Naive thymus-derived CD8-positive, alpha-beta T cell (primary cell): ENCODE results near the gene GGACT. TPM values are rescaled to one million over a fixed set of nuclear protein-coding genes. Genes with fewer than 3 reads are reported as not detected.
A peak's percentile ranks its signal among the peaks of the same experiment; 100 is the strongest.

Experiments used
- ATAC-seq, 2 donors: fragments of 150-1000 bp; cut with Tn5 transposase in 1 of 2; sonication (Bioruptor Pico), chemical (Tn5 transposase) in 1 of 2; 1 replicate in 1 of 2; 2 replicates in 1 of 2; pipeline ENCODE4 v1.10.0; 2021; ENCODE audit warnings: mild to moderate bottlenecking in 2 of 2, moderate library complexity in 2 of 2
- POLR2A ChIA-PET: fragments of 350-600 bp; sonication (Branson Sonifier 250); formaldehyde crosslinking; loops from one replicate; lab custom pipeline; 2021; ENCODE audit warnings: antibody characterized with exemption; lab: Charles Lee
- DNase-seq, 10 donors: peaks; one replicate each; pipeline versions ENCODE4 v3.0.0 to v3.0.0-alpha.2; 2020 to 2022
- H3K27ac Mint-ChIP-seq, 10 donors: one replicate each; pipeline ENCODE4 v1.8.0; 2020 to 2022; ENCODE audit warnings: mild to moderate bottlenecking in 10 of 10, mixed read lengths in 10 of 10, moderate library complexity in 4 of 10, inconsistent platforms in 1 of 10
- H3K27me3 Mint-ChIP-seq, 5 donors: one replicate each; pipeline ENCODE4 v1.8.0; 2021 to 2022; ENCODE audit warnings: mixed read lengths in 5 of 5
- H3K36me3 Mint-ChIP-seq, 3 donors: one replicate each; pipeline ENCODE4 v1.8.0; 2020 to 2022; ENCODE audit warnings: mixed read lengths in 3 of 3, mild to moderate bottlenecking in 2 of 3, inconsistent platforms in 1 of 3
- H3K4me1 Mint-ChIP-seq, 4 donors: one replicate each; pipeline ENCODE4 v1.8.0; 2021 to 2022; ENCODE audit warnings: mixed read lengths in 4 of 4
- H3K4me3 Mint-ChIP-seq, 10 donors: one replicate each; pipeline ENCODE4 v1.8.0; 2020 to 2022; ENCODE audit warnings: mild to moderate bottlenecking in 10 of 10, mixed read lengths in 10 of 10, moderate library complexity in 6 of 10, inconsistent platforms in 1 of 10
- H3K9me3 Mint-ChIP-seq, 9 donors: one replicate each; pipeline ENCODE4 v1.8.0; 2020 to 2022; ENCODE audit warnings: mixed read lengths in 9 of 9, mild to moderate bottlenecking in 3 of 9, inconsistent platforms in 1 of 9, moderate library complexity in 1 of 9
- polyA plus RNA-seq, 3 donors: library from polyadenylated mRNA; unstranded; fragments of 300-500 nt; fragmentation: Illumina TruSeq; gene quantifications; one replicate each; pipeline ENCODE4 v1.2.3, GENCODE V29; 2021
- total RNA-seq, 8 experiments: library from RNA in 2 of 8; stranded (reverse) in 2 of 8; gene quantifications; one replicate each; pipeline ENCODE4 v1.2.3 and lab custom pipeline; 2021 to 2026

Gene GGACT
- total and polyA plus RNA-seq, 5 experiments from 2014 or later, result 3.5 to 10.4 (median 5.3) TPM

DNA sequence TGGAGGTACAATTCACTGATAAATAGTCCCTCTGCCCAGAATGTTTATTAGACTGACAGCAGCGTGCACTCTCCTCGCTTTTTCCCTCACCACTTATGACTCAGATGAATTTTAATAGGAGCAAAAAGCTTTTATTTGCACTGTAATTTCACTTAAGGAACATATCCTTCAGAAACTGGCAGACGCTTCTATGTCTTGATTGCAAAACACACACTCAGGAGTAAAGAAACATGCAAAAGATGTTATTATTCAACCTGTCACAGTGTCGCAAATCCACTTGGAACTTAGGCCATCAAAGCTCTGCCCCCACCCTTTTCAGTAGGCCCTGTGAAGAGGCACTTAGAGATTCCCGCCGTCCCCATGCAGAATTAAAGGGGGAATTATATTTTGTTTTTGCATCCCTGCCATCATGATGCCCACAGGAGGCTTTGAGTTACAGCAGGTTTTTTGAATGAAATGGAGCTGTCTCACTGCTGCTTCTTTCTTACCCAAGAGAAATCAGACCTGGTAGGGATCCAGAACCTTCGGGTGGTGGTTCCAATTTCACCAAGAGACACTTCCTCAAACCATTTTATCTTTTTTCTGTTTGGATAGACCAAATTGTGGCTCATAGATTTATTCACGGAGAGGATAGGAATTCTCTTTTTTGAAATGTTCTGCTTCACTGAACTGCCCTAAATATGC is 74.5 kb downstream of the GGACT start:
- Mint-ChIP-seq H3K9me3 (no peaks in the 10 kb centered on the region), H3K4me3 (peak overlapping the region in 1 of 10 donors; percentile 28), H3K27me3 (no peaks in the 10 kb centered on the region), H3K4me1 (peaks cover 3 to 15% (median 7%) of the 10 kb centered on the region in 4 donors), H3K27ac (peak overlapping the region in 1 of 10 donors; percentile 41), H3K36me3 (no peaks in the 10 kb centered on the region)
- POLR2A ChIA-PET, result interaction anchor here (1.3 to 2.2 kb wide), 3 partner anchors 856 to 858 kb away, joined by 5 to 11 read pairs (median 5); no protein-coding TSS in a partner anchor
- no peak for ATAC-seq
- DNase-seq, result no peak

DNA sequence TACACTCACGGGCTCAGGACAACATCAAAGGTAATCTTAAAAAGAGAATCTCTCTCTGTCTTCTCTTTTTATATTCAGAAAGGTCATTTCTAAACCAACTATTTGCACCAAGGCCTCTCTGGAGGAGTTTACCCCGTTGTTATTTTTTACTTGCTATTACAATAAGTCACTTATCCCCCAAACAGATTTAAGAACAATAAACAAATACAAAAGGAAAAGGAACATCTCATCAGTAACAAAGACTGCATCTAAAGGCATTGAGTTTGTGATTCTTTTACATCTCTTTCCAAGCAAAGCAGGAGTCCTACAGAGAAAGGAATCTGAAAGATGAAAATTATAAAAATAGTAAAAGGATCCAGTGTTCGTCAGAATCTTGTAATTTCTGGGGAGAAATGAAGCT is 75.4 kb downstream of the GGACT start:
- Mint-ChIP-seq H3K4me1 (peaks cover 3 to 13% (median 7%) of the 10 kb centered on the region in 4 donors), H3K9me3 (no peaks in the 10 kb centered on the region)

DNA sequence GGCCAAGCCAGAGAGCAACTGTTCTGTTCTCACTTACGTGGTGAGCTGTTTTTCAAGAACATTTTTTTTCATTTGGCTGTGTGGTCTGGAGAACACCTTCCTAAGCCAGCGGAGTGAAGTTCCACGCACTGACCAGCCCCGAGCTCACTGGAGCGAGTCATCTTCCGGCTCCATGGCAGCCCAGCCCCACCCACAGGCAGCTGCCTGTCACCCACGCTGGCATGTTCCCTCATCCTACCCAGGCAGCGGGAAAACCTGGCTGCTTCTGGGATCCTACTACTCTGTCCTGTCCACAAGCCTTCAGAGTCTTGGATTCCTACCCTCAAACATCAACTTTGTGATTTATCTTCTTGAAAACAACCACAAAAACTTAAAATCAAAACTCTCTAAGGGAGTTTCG is 76.2 kb downstream of the GGACT start:
- no peak for DNase-seq
- no peaks in the 10 kb centered on the region for H3K36me3 Mint-ChIP-seq
- H3K27ac Mint-ChIP-seq, result no peak overlapping the region

More for the DNA sequence above, 75.4 kb downstream of the GGACT start:
- DNase-seq, result no peak
- Mint-ChIP-seq H3K27ac (peak overlapping the region in 2 of 10 donors; percentile 15 to 63), H3K4me3 (no peak overlapping the region), H3K36me3 (no peaks in the 10 kb centered on the region), H3K27me3 (no peaks in the 10 kb centered on the region)
- POLR2A ChIA-PET, result interaction anchor here (0.6 to 1.6 kb wide), 2 partner anchors 637 to 857 kb away, joined by 5 read pairs; no protein-coding TSS in a partner anchor
- no peak for ATAC-seq

DNA sequence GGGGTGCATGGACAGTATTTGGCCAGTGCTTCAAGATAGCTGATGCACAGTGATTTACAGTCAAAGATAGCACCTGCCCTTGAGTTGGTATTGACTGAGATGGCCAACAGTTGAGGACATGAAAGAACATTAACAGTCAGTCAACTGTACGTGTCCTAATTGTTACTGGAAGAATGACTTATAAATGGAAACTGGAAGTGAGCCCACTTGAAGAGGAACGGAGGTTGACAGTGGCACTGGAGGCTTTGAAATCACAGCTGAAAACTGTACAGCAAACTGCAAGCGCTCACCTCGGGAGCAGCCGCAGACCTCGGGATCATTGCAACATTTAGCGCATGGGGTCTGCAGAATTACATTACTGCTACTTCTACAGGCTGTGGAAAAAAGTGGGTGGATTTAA is 77.1 kb downstream of the GGACT start:
- POLR2A ChIA-PET, result interaction anchor here (1.6 kb wide), 1 partner anchor 854 kb away, joined by 6 read pairs; no protein-coding TSS in a partner anchor
- Mint-ChIP-seq H3K9me3 (no peaks in the 10 kb centered on the region), H3K4me3 (no peak overlapping the region), H3K27ac (no peak overlapping the region), H3K36me3 (no peaks in the 10 kb centered on the region), H3K4me1 (peaks cover 4 to 17% (median 9%) of the 10 kb centered on the region in 4 donors), H3K27me3 (no peaks in the 10 kb centered on the region)
- ATAC-seq (no peak), DNase-seq (no peak)

More for the DNA sequence above, 76.2 kb downstream of the GGACT start:
- no peak overlapping the region for H3K4me3 Mint-ChIP-seq
- no peaks in the 10 kb centered on the region for H3K27me3 Mint-ChIP-seq
- no peaks in the 10 kb centered on the region for H3K9me3 Mint-ChIP-seq
- POLR2A ChIA-PET, result interaction anchor here (1.6 kb wide), 1 partner anchor 856 kb away, joined by 5 read pairs; no protein-coding TSS in a partner anchor
- ATAC-seq, result no peak
- H3K4me1 Mint-ChIP-seq, result peaks cover 3 to 9% (median 6%) of the 10 kb centered on the region in 4 donors

DNA sequence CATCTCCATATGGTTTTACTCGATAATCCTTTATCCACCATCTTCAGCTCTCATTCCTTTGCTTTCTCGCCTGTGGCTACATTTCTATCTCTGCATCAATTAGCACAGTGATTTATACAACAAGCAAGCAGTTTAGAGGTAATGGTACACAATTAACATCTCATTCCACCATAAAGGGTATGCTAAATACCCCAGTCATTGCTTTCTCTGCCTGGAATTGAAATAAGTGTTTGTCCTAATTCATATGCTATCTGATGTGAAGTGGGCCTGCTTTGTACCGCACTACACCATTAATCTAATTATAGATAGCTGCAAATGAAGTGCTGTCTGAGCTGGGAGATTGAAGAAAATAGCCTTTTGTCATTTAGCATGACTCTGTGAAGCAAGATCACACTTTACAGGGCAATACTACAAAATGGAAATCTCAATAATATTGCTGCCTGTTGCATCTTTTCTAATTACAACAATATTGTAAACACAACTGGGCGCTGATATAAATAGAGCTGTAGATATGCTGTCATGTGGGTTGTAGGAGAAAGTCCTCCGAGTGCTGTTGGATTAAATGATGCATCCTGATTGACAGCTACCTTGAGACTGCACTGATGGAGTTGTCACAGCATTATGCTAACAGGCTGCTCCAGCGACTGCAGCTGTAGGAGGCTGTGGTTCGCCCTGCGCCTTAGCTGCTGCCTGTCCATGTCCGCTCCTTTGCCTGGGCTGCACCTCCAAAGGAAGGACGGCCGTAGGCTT is 78.2 kb downstream of the GGACT start:
- no peak overlapping the region for H3K4me3 Mint-ChIP-seq
- H3K4me1 Mint-ChIP-seq, result peaks cover 6 to 25% (median 16%) of the 10 kb centered on the region in 4 donors
- no peaks in the 10 kb centered on the region for H3K36me3 Mint-ChIP-seq
- H3K27me3 Mint-ChIP-seq, result no peaks in the 10 kb centered on the region
- H3K9me3 Mint-ChIP-seq, result no peaks in the 10 kb centered on the region
- H3K27ac Mint-ChIP-seq, result no peak overlapping the region
- ATAC-seq, result no peak
- DNase-seq, result no peak
- POLR2A ChIA-PET, result interaction anchor here (1.6 kb wide), 1 partner anchor 853 kb away, joined by 6 read pairs; no protein-coding TSS in a partner anchor

DNA sequence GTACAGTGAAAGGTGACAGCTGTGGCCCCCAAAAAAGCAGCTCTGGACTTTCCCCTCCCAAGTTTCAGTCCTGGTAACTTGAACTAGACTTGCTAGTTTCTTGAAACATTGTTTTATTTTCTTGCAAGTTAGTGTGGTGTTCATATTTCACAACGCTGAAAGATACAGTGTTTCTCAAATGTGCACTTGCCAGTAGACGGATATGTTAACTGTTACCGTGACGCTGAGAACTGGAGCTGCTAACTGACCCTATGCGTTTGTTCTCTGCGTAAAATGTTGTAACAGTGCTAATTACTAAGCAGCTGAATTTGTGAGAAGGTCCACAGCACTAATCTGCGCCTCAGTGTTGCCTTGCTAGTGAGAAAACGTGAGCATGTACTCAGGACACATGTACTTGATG is 79.6 kb downstream of the GGACT start:
- no peaks in the 10 kb centered on the region for H3K36me3 Mint-ChIP-seq
- no peaks in the 10 kb centered on the region for H3K9me3 Mint-ChIP-seq
- H3K27ac Mint-ChIP-seq, result peak overlapping the region in 2 of 10 donors; percentile 11 to 53
- no peaks in the 10 kb centered on the region for H3K27me3 Mint-ChIP-seq
- peaks cover 5 to 18% (median 9%) of the 10 kb centered on the region in 4 donors for H3K4me1 Mint-ChIP-seq
- no peak overlapping the region for H3K4me3 Mint-ChIP-seq
- POLR2A ChIA-PET, result no interaction called here
- DNase-seq, result no peak
- no peak for ATAC-seq

DNA sequence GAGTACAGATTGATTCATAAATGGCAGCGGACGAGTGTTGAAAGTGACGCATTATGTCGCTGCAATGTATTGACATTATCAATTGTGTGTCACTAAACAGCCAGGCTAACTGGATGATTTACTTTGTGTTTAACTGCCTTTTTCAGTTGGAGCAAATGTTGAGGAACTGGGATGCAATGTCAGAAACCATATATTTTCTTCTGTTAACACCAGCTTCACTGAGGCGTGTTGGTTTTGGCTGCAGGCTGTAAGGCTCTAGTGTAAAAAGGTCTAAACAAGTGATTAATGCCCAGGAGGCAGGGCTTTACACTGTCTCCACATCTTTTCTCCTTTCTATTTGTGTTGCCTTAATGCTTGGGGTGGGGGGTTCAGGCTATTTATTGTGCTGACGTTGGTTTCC is 80.1 kb downstream of the GGACT start:
- Mint-ChIP-seq H3K36me3 (no peaks in the 10 kb centered on the region), H3K4me3 (no peak overlapping the region), H3K27ac (peak overlapping the region in 1 of 10 donors; percentile 4), H3K4me1 (peaks cover 5 to 17% (median 9%) of the 10 kb centered on the region in 4 donors), H3K9me3 (no peaks in the 10 kb centered on the region), H3K27me3 (no peaks in the 10 kb centered on the region)
- ATAC-seq, result no peak
- DNase-seq, result no peak
- POLR2A ChIA-PET, result no interaction called here

DNA sequence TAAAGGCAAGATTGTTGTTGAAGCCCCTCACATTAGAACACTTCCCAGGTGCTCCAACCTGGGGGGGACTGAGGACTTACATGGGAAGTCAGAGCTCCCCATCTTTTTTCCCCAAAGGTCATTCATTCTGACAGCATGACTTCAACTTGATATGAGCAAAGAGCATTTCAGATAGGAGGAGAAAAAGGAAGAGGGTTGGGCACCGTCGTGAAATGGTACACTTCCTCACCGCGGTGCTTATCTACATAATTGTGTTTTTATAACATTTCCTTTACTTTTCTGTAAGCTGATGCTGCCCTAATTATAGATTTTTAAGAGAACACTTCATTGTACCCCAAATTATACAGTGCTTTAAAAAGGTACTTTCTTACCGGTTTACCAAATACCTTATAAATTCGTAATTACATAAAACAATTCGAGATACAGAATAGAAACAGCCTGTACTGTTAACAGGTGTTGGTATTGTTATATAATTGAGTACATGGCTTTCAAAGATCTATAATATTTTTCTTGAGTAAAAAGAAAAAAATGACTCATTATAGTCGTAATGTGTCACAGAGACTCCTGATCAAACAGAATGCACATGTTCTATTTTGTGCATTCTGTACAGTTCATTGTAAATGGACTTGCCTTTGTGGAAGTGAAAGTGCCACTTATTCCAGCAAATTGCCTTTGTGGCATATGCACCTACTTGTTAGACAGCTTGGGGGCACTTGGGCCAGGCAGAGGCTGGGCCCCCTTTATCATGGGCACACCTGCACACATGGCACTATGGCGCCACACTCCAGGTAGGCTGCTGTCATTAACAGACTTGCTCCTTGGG is 81.8 kb downstream of the GGACT start:
- DNase-seq (no peak), ATAC-seq (no peak)
- peaks cover 7 to 17% (median 9%) of the 10 kb centered on the region in 4 donors for H3K4me1 Mint-ChIP-seq
- no peaks in the 10 kb centered on the region for H3K36me3 Mint-ChIP-seq
- POLR2A ChIA-PET, result no interaction called here
- no peaks in the 10 kb centered on the region for H3K9me3 Mint-ChIP-seq
- H3K4me3 Mint-ChIP-seq, result peak overlapping the region in 9 of 10 donors; percentile 20 to 81 (median 52)
- H3K27ac Mint-ChIP-seq, result peak overlapping the region in 4 of 10 donors; percentile 7 to 82 (median 46)
- H3K27me3 Mint-ChIP-seq, result peaks cover 0 to 2% (median 0%) of the 10 kb centered on the region in 5 donors

DNA sequence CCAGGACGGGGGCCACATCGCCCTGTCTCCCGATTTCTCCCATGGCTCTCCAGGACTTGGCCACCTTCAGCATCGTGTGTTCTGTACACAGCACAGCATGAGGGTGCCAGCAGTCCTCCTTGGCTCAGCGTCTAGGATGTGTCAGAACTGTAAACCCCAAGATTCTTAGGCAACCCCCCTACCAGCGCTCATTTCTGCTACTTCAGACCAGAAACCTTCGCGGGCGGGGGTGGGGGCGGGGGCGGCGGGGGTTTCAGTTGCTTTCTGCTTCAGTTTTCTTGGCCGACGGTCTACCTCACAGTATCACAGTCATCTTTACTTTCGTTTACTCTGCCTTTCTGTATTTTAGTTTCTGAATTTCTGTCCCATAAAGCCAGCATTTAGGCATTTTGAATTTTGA is 82.4 kb downstream of the GGACT start:
- peak in 1 of 2 donors; percentile 12 for ATAC-seq
- POLR2A ChIA-PET, result no interaction called here
- peaks cover 7 to 17% (median 9%) of the 10 kb centered on the region in 4 donors for H3K4me1 Mint-ChIP-seq
- peak overlapping the region in 8 of 10 donors; percentile 23 to 81 (median 56) for H3K4me3 Mint-ChIP-seq
- DNase-seq, result no peak
- no peaks in the 10 kb centered on the region for H3K36me3 Mint-ChIP-seq
- H3K27ac Mint-ChIP-seq, result peak overlapping the region in 5 of 10 donors; percentile 36 to 82 (median 60)
- H3K27me3 Mint-ChIP-seq, result peaks cover 0 to 2% (median 0%) of the 10 kb centered on the region in 5 donors
- no peaks in the 10 kb centered on the region for H3K9me3 Mint-ChIP-seq

DNA sequence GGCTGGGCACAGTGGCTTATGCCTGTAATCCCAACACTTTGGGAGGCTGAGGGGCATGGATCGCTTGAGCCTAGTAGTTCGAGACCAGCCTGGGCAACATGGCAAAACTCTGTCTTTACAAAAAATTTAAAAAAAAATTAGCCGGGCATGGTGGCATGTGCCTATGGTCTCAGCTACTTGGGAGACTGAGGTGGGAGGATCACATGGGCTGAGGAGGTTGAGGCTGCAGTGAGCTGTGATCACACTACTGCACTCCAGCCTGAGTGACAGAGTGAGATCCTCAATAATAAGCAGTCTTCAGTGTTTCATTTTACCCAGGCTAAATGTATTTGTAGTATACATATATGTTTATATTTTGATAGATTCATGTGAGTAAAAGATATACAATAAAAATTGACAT is 85.0 kb downstream of the GGACT start:
- POLR2A ChIA-PET, result interaction anchor here (1.2 kb wide), 1 partner anchor 845 kb away, joined by 4 read pairs; no protein-coding TSS in a partner anchor
- ATAC-seq, result no peak
- H3K27me3 Mint-ChIP-seq, result peaks cover 0 to 2% (median 0%) of the 10 kb centered on the region in 5 donors
- H3K27ac Mint-ChIP-seq, result no peak overlapping the region
- DNase-seq, result no peak
- H3K9me3 Mint-ChIP-seq, result no peaks in the 10 kb centered on the region
- H3K4me1 Mint-ChIP-seq, result peaks cover 7 to 17% (median 9%) of the 10 kb centered on the region in 4 donors
- no peaks in the 10 kb centered on the region for H3K36me3 Mint-ChIP-seq
- H3K4me3 Mint-ChIP-seq, result no peak overlapping the region

DNA sequence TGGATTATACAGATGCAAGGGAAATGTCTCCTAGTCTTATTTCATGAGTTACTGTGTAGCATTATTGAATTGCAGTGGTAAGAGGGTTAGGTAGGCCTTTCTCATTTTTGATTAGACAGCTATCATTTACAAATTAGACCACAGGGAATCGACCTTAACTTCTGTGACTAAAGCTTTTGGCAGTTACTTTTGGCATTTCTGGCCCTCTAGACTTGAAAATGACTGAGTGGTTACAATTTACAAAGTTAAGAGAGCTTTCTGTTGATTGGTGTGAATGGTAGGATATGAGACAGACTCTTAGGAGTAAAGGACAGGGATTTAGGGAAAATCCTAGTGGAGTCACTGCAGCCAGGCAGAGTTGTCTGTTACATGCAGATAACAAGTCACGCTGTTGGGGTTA is 86.1 kb downstream of the GGACT start:
- POLR2A ChIA-PET, result no interaction called here
- no peaks in the 10 kb centered on the region for H3K9me3 Mint-ChIP-seq
- ATAC-seq, result no peak
- no peak overlapping the region for H3K4me3 Mint-ChIP-seq
- H3K4me1 Mint-ChIP-seq, result peaks cover 7 to 17% (median 9%) of the 10 kb centered on the region in 4 donors
- peak overlapping the region in 1 of 10 donors; percentile 3 for H3K27ac Mint-ChIP-seq
- H3K27me3 Mint-ChIP-seq, result peaks cover 0 to 2% (median 0%) of the 10 kb centered on the region in 5 donors
- peaks cover 0 to 3% (median 0%) of the 10 kb centered on the region in 3 donors for H3K36me3 Mint-ChIP-seq
- no peak for DNase-seq

DNA sequence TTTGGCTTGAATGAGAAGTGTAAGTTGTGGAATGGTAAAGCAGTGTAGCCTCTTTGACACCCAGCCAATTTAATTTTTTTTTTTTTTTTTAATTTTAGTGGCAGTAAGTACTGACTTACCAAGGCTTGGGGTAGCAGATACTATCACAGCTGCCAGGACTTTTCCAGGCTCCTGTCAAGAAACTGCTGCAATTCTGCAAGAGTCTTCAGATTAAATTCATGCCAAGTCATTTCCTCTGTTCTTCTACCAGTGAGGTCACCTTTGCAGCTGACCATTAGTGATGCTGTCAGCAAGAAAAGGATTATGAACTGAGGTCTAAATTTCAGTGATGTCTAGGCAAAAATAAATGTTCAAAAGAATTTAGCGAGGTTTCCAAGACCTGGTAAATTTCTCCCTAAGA is 91.2 kb downstream of the GGACT start:
- ATAC-seq (no peak), DNase-seq (no peak)
- H3K4me3 Mint-ChIP-seq, result no peak overlapping the region
- POLR2A ChIA-PET, result no interaction called here
- H3K36me3 Mint-ChIP-seq, result peaks cover 0 to 9% (median 2%) of the 10 kb centered on the region in 3 donors
- no peaks in the 10 kb centered on the region for H3K27me3 Mint-ChIP-seq
- H3K27ac Mint-ChIP-seq, result no peak overlapping the region
- no peaks in the 10 kb centered on the region for H3K9me3 Mint-ChIP-seq
- no peaks in the 10 kb centered on the region for H3K4me1 Mint-ChIP-seq
